Measurements from ENCODE around the gene KCND1.

KCND1 gene

GRCh38 chrX:48937054-48937907 is 34.4 kb downstream of the KCND1 start:
- Histone ChIP-seq H3K36me3 (ENCODE audit: insufficient read depth, low read length) (peaks cover 11% of the 10 kb centered on the region), H3K9ac (ENCODE audit: low read length) (no peak overlapping the region), H3K9me3 (ENCODE audit: low read length) (no peaks in the 10 kb centered on the region), H3K4me3 (ENCODE audit: low read depth in 1 of 2, low read length in 2 of 2) (no peak overlapping the region), H3K27me3 (ENCODE audit: control insufficient read depth in 1 of 2, insufficient read depth in 2 of 2, low read length in 2 of 2) (no peaks in the 10 kb centered on the region), H3K4me1 (ENCODE audit: insufficient read depth, low read length) (peaks cover 12% of the 10 kb centered on the region), H3K27ac (ENCODE audit: low read depth, low read length) (no peak overlapping the region)

- Histone ChIP-seq H3K9ac (ENCODE audit: low read length) (no peak overlapping the region), H3K27me3 (ENCODE audit: control insufficient read depth in 1 of 2, insufficient read depth in 2 of 2, low read length in 2 of 2) (no peaks in the 10 kb centered on the region), H3K9me3 (ENCODE audit: low read length) (no peaks in the 10 kb centered on the region), H3K4me1 (ENCODE audit: insufficient read depth, low read length) (peaks cover 12% of the 10 kb centered on the region), H3K36me3 (ENCODE audit: insufficient read depth, low read length) (peaks cover 11% of the 10 kb centered on the region), H3K27ac (ENCODE audit: low read depth, low read length) (no peak overlapping the region), H3K4me3 (ENCODE audit: low read depth in 1 of 2, low read length in 2 of 2) (no peak overlapping the region)
Measured at GRCh38 chrX:48936429-48937053, 35.1 kb downstream of the KCND1 start.

- Histone ChIP-seq H3K27me3 (ENCODE audit: control insufficient read depth in 1 of 2, insufficient read depth in 2 of 2, low read length in 2 of 2) (no peaks in the 10 kb centered on the region), H3K4me1 (ENCODE audit: insufficient read depth, low read length) (peaks cover 12% of the 10 kb centered on the region), H3K9ac (ENCODE audit: low read length) (no peak overlapping the region), H3K4me3 (ENCODE audit: low read depth in 1 of 2, low read length in 2 of 2) (no peak overlapping the region), H3K36me3 (ENCODE audit: insufficient read depth, low read length) (peaks cover 11% of the 10 kb centered on the region), H3K27ac (ENCODE audit: low read depth, low read length) (no peak overlapping the region), H3K9me3 (ENCODE audit: low read length) (no peaks in the 10 kb centered on the region)
Measured at GRCh38 chrX:48935301-48935670, 36.4 kb downstream of the KCND1 start.

GRCh38 chrX:48934581-48935300 is 36.9 kb downstream of the KCND1 start:
- H3K9me3 ChIP-seq (ENCODE audit: low read length), result no peaks in the 10 kb centered on the region
- peaks cover 12% of the 10 kb centered on the region for H3K4me1 ChIP-seq (ENCODE audit: insufficient read depth, low read length)
- H3K4me3 ChIP-seq (ENCODE audit: low read depth in 1 of 2, low read length in 2 of 2), result no peak overlapping the region
- no peak overlapping the region for H3K9ac ChIP-seq (ENCODE audit: low read length)
- no peak overlapping the region for H3K27ac ChIP-seq (ENCODE audit: low read depth, low read length)
- H3K27me3 ChIP-seq (ENCODE audit: control insufficient read depth in 1 of 2, insufficient read depth in 2 of 2, low read length in 2 of 2), result no peaks in the 10 kb centered on the region
- H3K36me3 ChIP-seq (ENCODE audit: insufficient read depth, low read length), result peaks cover 11% of the 10 kb centered on the region

- no peak overlapping the region for H3K4me3 ChIP-seq (ENCODE audit: low read depth in 1 of 2, low read length in 2 of 2)
- no peaks in the 10 kb centered on the region for H3K9me3 ChIP-seq (ENCODE audit: low read length)
- peaks cover 4% of the 10 kb centered on the region for H3K36me3 ChIP-seq (ENCODE audit: insufficient read depth, low read length)
- no peaks in the 10 kb centered on the region for H3K27me3 ChIP-seq (ENCODE audit: control insufficient read depth in 1 of 2, insufficient read depth in 2 of 2, low read length in 2 of 2)
- H3K4me1 ChIP-seq (ENCODE audit: insufficient read depth, low read length), result peaks cover 6% of the 10 kb centered on the region
- no peak overlapping the region for H3K9ac ChIP-seq (ENCODE audit: low read length)
- no peak overlapping the region for H3K27ac ChIP-seq (ENCODE audit: low read depth, low read length)
Measured at GRCh38 chrX:48933757-48934156, 37.9 kb downstream of the KCND1 start.

- H3K36me3 ChIP-seq (ENCODE audit: insufficient read depth, low read length), result peaks cover 23% of the 10 kb centered on the region
- no peaks in the 10 kb centered on the region for H3K4me1 ChIP-seq (ENCODE audit: insufficient read depth, low read length)
- H3K27ac ChIP-seq (ENCODE audit: low read depth, low read length), result no peak overlapping the region
- H3K4me3 ChIP-seq (ENCODE audit: low read depth in 1 of 2, low read length in 2 of 2), result no peak overlapping the region
- H3K9me3 ChIP-seq (ENCODE audit: low read length), result no peaks in the 10 kb centered on the region
- no peak overlapping the region for H3K9ac ChIP-seq (ENCODE audit: low read length)
- no peaks in the 10 kb centered on the region for H3K27me3 ChIP-seq (ENCODE audit: control insufficient read depth in 1 of 2, insufficient read depth in 2 of 2, low read length in 2 of 2)
Measured at GRCh38 chrX:48927736-48928382, 43.8 kb downstream of the KCND1 start.

GRCh38 chrX:48927123-48927522 is 44.5 kb downstream of the KCND1 start:
- Histone ChIP-seq H3K9me3 (ENCODE audit: low read length) (no peaks in the 10 kb centered on the region), H3K27me3 (ENCODE audit: control insufficient read depth in 1 of 2, insufficient read depth in 2 of 2, low read length in 2 of 2) (no peaks in the 10 kb centered on the region), H3K4me3 (ENCODE audit: low read depth in 1 of 2, low read length in 2 of 2) (no peak overlapping the region), H3K27ac (ENCODE audit: low read depth, low read length) (no peak overlapping the region), H3K4me1 (ENCODE audit: insufficient read depth, low read length) (no peaks in the 10 kb centered on the region), H3K9ac (ENCODE audit: low read length) (no peak overlapping the region), H3K36me3 (ENCODE audit: insufficient read depth, low read length) (peaks cover 23% of the 10 kb centered on the region)

- no peaks in the 10 kb centered on the region for H3K27me3 ChIP-seq (ENCODE audit: control insufficient read depth in 1 of 2, insufficient read depth in 2 of 2, low read length in 2 of 2)
- no peaks in the 10 kb centered on the region for H3K9me3 ChIP-seq (ENCODE audit: low read length)
- no peak overlapping the region for H3K27ac ChIP-seq (ENCODE audit: low read depth, low read length)
- peaks cover 23% of the 10 kb centered on the region for H3K36me3 ChIP-seq (ENCODE audit: insufficient read depth, low read length)
- no peak overlapping the region for H3K4me3 ChIP-seq (ENCODE audit: low read depth in 1 of 2, low read length in 2 of 2)
- no peak overlapping the region for H3K9ac ChIP-seq (ENCODE audit: low read length)
- peaks cover 6% of the 10 kb centered on the region for H3K4me1 ChIP-seq (ENCODE audit: insufficient read depth, low read length)
Measured at GRCh38 chrX:48924270-48924669, 47.4 kb downstream of the KCND1 start.

GRCh38 chrX:48923771-48924170 is 47.9 kb downstream of the KCND1 start:
- Histone ChIP-seq H3K4me3 (ENCODE audit: low read depth in 1 of 2, low read length in 2 of 2) (no peak overlapping the region), H3K27me3 (ENCODE audit: control insufficient read depth in 1 of 2, insufficient read depth in 2 of 2, low read length in 2 of 2) (no peaks in the 10 kb centered on the region), H3K36me3 (ENCODE audit: insufficient read depth, low read length) (peaks cover 23% of the 10 kb centered on the region), H3K9me3 (ENCODE audit: low read length) (no peaks in the 10 kb centered on the region), H3K27ac (ENCODE audit: low read depth, low read length) (no peak overlapping the region), H3K4me1 (ENCODE audit: insufficient read depth, low read length) (peaks cover 6% of the 10 kb centered on the region), H3K9ac (ENCODE audit: low read length) (no peak overlapping the region)

GRCh38 chrX:48920718-48921104 is 50.9 kb downstream of the KCND1 start:
- Histone ChIP-seq H3K9ac (ENCODE audit: low read length) (no peak overlapping the region), H3K4me3 (ENCODE audit: low read depth in 1 of 2, low read length in 2 of 2) (no peak overlapping the region), H3K9me3 (ENCODE audit: low read length) (no peaks in the 10 kb centered on the region), H3K36me3 (ENCODE audit: insufficient read depth, low read length) (peaks cover 18% of the 10 kb centered on the region), H3K27me3 (ENCODE audit: control insufficient read depth in 1 of 2, insufficient read depth in 2 of 2, low read length in 2 of 2) (no peaks in the 10 kb centered on the region), H3K27ac (ENCODE audit: low read depth, low read length) (no peak overlapping the region), H3K4me1 (ENCODE audit: insufficient read depth, low read length) (peaks cover 11% of the 10 kb centered on the region)
